MM.1S (cell line): ENCODE measurements around the gene WDR49.

ENCODE experiments used
- DNase-seq: peaks from one replicate; pipeline ENCODE4 v3.0.0-alpha.2; 2015
- H2AFZ ChIP-seq: fragments of 300-600 bp; sonication (generic); 2 replicates; pipeline ENCODE4 v1.6.0; 2016; ENCODE audit warnings: antibody characterized with exemption, low read length
- H3F3A ChIP-seq: fragments of 300-600 bp; sonication (generic); 2 replicates; pipeline ENCODE4 v1.6.1; 2016; ENCODE audit warnings: mild to moderate bottlenecking, antibody characterized with exemption, low read length, moderate library complexity, mixed read lengths; ENCODE audit not compliant: insufficient read depth
- H3K27ac ChIP-seq: fragments of 300-600 bp; sonication (generic); 2 replicates; pipeline ENCODE4 v1.5.1; 2016; ENCODE audit warnings: mild to moderate bottlenecking, low read length
- H3K27me3 ChIP-seq: fragments of 300-600 bp; sonication (generic); replicated peaks from 2 replicates; pipeline ENCODE4 v1.6.0; 2016; ENCODE audit warnings: low read length; ENCODE audit not compliant: insufficient read depth
- H3K36me3 ChIP-seq: fragments of 300-600 bp; sonication (generic); replicated peaks from 2 replicates; pipeline ENCODE4 v1.6.1; 2016; ENCODE audit warnings: mild to moderate bottlenecking, low read length, mixed read lengths; ENCODE audit not compliant: insufficient read depth
- H3K4me1 ChIP-seq: fragments of 300-600 bp; sonication (generic); 2 replicates; pipeline ENCODE4 v1.6.1; 2016; ENCODE audit warnings: low read length, mixed read lengths
- H3K4me2 ChIP-seq: fragments of 300-600 bp; sonication (generic); 2 replicates; pipeline ENCODE4 v1.6.0; 2016; ENCODE audit warnings: low read depth, low read length
- H3K4me3 ChIP-seq: fragments of 300-600 bp; sonication (generic); 2 replicates; pipeline ENCODE4 v1.5.1; 2016; ENCODE audit warnings: low read length, mixed read lengths
- H3K79me2 ChIP-seq: fragments of 300-600 bp; sonication (generic); 2 replicates; pipeline ENCODE4 v1.6.1; 2016; ENCODE audit warnings: mixed run types, low read length, mixed read lengths
- H3K9ac ChIP-seq: fragments of 300-600 bp; sonication (generic); 2 replicates; pipeline ENCODE4 v1.6.1; 2016; ENCODE audit warnings: low read length, mixed read lengths
- H3K9me2 ChIP-seq: fragments of 300-600 bp; sonication (generic); replicated peaks from 2 replicates; pipeline ENCODE4 v1.6.1; 2016; ENCODE audit warnings: mild to moderate bottlenecking, low read length, mixed read lengths; ENCODE audit not compliant: insufficient read depth
- H3K9me3 ChIP-seq: fragments of 300-600 bp; sonication (generic); replicated peaks from 2 replicates; pipeline ENCODE4 v1.6.1; 2016; ENCODE audit warnings: mild to moderate bottlenecking, low read length, mixed read lengths; ENCODE audit not compliant: insufficient read depth
- H4K20me1 ChIP-seq: fragments of 300-600 bp; sonication (generic); 2 replicates; pipeline ENCODE4 v1.6.1; 2016; ENCODE audit warnings: mild to moderate bottlenecking, low read length, moderate library complexity, mixed read lengths; ENCODE audit not compliant: insufficient read depth
- EZH2 ChIP-seq: fragments of 300-600 bp; sonication (generic); optimal IDR thresholded peaks from 2 replicates; pipeline ENCODE3; 2017; ENCODE audit warnings: low read depth, mild to moderate bottlenecking, antibody characterized with exemption, low read length, mixed read lengths
- EZH2phosphoT487 ChIP-seq: fragments of 300-600 bp; sonication (generic); IDR thresholded peaks from 2 replicates; pipeline ENCODE4 v1.6.1; 2018; ENCODE audit warnings: antibody characterized with exemption, low read length
- TF ChIP-seq, protein P1 (sequence below): fragments of 300-600 bp; sonication (generic); IDR thresholded peaks from 2 replicates; pipeline ENCODE4 v1.5.1; 2016; ENCODE audit warnings: antibody characterized with exemption, low read length, mixed read lengths

The WDR49 gene

DNA sequence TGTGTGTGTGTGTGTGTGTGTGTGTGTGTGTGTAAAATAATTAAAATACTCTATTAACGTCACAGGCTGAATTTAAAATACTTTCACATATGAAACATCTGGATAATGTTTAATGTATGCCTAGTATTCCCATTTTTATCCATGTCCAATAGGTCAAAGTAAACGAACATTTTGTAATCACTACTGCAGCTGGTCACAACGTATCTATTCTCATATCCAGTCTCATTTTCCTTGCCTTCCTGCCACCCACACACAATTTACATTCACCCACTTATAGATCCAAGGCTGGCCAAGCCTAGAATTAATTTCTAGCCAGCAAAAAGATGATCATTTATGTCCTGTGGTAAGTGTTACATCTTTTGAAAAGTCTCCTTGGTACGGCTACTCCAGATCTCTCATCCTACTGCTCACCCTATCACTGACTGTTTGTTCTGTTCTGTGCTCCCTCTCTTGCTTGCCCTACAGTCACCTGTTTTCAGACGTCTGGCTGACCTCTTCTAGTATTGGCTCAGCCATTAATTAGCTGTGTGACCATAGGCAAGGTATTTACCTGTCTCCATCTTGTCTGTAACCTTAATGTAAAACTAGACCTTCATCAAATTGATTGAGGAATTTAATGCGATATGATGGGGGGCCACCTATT, 197.5 kb downstream of the WDR49 start:
- TF ChIP-seq EZH2: no peak
- TF ChIP-seq, protein P1, sequence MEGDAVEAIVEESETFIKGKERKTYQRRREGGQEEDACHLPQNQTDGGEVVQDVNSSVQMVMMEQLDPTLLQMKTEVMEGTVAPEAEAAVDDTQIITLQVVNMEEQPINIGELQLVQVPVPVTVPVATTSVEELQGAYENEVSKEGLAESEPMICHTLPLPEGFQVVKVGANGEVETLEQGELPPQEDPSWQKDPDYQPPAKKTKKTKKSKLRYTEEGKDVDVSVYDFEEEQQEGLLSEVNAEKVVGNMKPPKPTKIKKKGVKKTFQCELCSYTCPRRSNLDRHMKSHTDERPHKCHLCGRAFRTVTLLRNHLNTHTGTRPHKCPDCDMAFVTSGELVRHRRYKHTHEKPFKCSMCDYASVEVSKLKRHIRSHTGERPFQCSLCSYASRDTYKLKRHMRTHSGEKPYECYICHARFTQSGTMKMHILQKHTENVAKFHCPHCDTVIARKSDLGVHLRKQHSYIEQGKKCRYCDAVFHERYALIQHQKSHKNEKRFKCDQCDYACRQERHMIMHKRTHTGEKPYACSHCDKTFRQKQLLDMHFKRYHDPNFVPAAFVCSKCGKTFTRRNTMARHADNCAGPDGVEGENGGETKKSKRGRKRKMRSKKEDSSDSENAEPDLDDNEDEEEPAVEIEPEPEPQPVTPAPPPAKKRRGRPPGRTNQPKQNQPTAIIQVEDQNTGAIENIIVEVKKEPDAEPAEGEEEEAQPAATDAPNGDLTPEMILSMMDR: no peak
- Histone ChIP-seq H3F3A (no peaks in the 10 kb centered on the region), H3K9me3 (no peaks in the 10 kb centered on the region), H3K9ac (no peak overlapping the region), H3K36me3 (no peaks in the 10 kb centered on the region), H3K4me1 (no peaks in the 10 kb centered on the region), H3K79me2 (no peaks in the 10 kb centered on the region), H3K9me2 (no peaks in the 10 kb centered on the region), H3K4me3 (no peak overlapping the region), H3K4me2 (no peak overlapping the region), H2AFZ (no peak overlapping the region), H3K27ac (no peak overlapping the region), H4K20me1 (no peaks in the 10 kb centered on the region), H3K27me3 (no peaks in the 10 kb centered on the region)
- no peak for DNase-seq

DNA sequence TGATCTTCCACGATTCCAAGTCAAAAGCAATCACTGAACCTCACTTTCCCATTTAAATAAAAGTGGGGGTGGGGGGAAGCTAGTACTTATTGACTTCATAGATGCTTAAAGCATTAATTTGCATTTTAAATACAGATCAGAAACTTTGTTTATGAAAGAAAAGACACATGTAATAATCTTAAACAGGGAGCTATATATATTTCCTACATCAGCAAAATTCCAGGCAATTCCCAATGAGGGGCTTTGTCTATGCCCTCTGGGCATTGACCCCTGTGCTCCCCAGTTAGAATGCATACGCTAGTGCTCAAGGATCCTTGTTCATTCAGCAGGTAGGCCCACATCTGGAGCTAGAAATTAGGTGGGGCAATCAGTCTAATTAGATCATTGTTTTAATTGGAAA, 199.9 kb downstream of the WDR49 start:
- no peak for DNase-seq
- no peak overlapping the region for H3K4me2 ChIP-seq

DNA sequence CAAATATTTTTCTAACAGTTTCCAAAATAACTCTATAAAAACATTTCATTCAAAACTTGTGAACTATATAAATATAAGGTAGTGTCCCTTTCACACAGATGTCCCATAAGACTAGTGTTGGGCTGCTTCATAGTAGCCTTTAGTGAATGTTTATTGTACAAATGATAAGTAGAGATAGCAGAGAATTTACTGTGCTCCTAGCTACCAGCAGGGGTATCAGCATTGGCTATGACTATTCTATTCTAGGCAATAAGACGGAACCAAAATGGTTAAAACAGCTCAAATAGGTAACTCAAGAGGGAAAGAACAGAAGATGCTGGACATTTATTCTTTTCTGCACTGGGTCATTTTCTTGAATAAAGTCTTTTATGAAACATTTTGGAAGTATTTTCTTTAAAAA, 202.5 kb downstream of the WDR49 start:
- DNase-seq: peak; percentile 5

More for the DNA sequence above, 199.9 kb downstream of the WDR49 start:
- H3K27me3 ChIP-seq: no peaks in the 10 kb centered on the region
- no peaks in the 10 kb centered on the region for H3K4me1 ChIP-seq
- no peaks in the 10 kb centered on the region for H3K9me3 ChIP-seq
- H3K36me3 ChIP-seq: no peaks in the 10 kb centered on the region
- no peak overlapping the region for H3K9ac ChIP-seq
- no peak overlapping the region for H3K27ac ChIP-seq
- TF ChIP-seq EZH2phosphoT487 (no peak), EZH2 (no peak)
- TF ChIP-seq, protein P1: no peak
- no peaks in the 10 kb centered on the region for H3F3A ChIP-seq
- no peaks in the 10 kb centered on the region for H3K9me2 ChIP-seq
- H3K79me2 ChIP-seq: no peaks in the 10 kb centered on the region
- no peaks in the 10 kb centered on the region for H4K20me1 ChIP-seq
- H2AFZ ChIP-seq: no peak overlapping the region
- no peak overlapping the region for H3K4me3 ChIP-seq

More for the DNA sequence above, 202.5 kb downstream of the WDR49 start:
- H4K20me1 ChIP-seq: no peaks in the 10 kb centered on the region
- no peak overlapping the region for H3K4me3 ChIP-seq
- H2AFZ ChIP-seq: no peak overlapping the region
- no peak overlapping the region for H3K27ac ChIP-seq
- no peaks in the 10 kb centered on the region for H3K4me1 ChIP-seq
- no peaks in the 10 kb centered on the region for H3K36me3 ChIP-seq
- TF ChIP-seq, protein P1: no peak
- TF ChIP-seq EZH2phosphoT487 (no peak), EZH2 (no peak)
- H3K9ac ChIP-seq: no peak overlapping the region
- no peaks in the 10 kb centered on the region for H3K9me2 ChIP-seq
- H3K9me3 ChIP-seq: no peaks in the 10 kb centered on the region
- no peaks in the 10 kb centered on the region for H3F3A ChIP-seq
- H3K79me2 ChIP-seq: no peaks in the 10 kb centered on the region
- no peak overlapping the region for H3K4me2 ChIP-seq
- no peaks in the 10 kb centered on the region for H3K27me3 ChIP-seq
